SK-N-SH treated with all-trans-retinoic acid at 6 μM for 48 hours (cell line): Measurements from ENCODE around the gene WNT6.

Source experiments
- ATAC-seq: fragments of 200-7000 bp; cut with Tn5 transposase; 3 replicates; pipeline ENCODE4 v1.9.1; 2020; ENCODE audit warnings: mild to moderate bottlenecking, moderate library complexity
- BACH2 ChIP-seq: fragments of 250-450 bp; sonication (Bioruptor Pico); IDR thresholded peaks from 2 replicates; pipeline ENCODE4 v1.9.0; 2021; ENCODE audit warnings: mild to moderate bottlenecking, borderline replicate concordance
- CSDC2 ChIP-seq: fragments of 250-450 bp; sonication (Bioruptor Pico); IDR thresholded peaks from 2 replicates; pipeline ENCODE4 v1.5.0; 2020; ENCODE audit warnings: mild to moderate bottlenecking, moderate library complexity
- ESRRG ChIP-seq: fragments of 250-450 bp; sonication (Bioruptor Pico); IDR thresholded peaks from 2 replicates; pipeline ENCODE4 v1.6.1; 2021; ENCODE audit warnings: mild to moderate bottlenecking
- GLIS3 ChIP-seq: fragments of 250-450 bp; sonication (Bioruptor Pico); IDR thresholded peaks from 2 replicates; pipeline ENCODE4 v1.5.0; 2020; ENCODE audit warnings: mild to moderate bottlenecking, moderate library complexity
- ISL1 ChIP-seq: fragments of 250-450 bp; sonication (Bioruptor Pico); IDR thresholded peaks from 2 replicates; pipeline ENCODE4 v2.1.2; 2022; ENCODE audit warnings: mild to moderate bottlenecking, moderate library complexity
- OSR1 ChIP-seq: fragments of 250-450 bp; sonication (Bioruptor Pico); IDR thresholded peaks from 2 replicates; pipeline ENCODE4 v1.8.0; 2022; ENCODE audit warnings: moderate library complexity, mild to moderate bottlenecking, inconsistent platforms
- RARB ChIP-seq: fragments of 250-450 bp; sonication (Bioruptor Pico); IDR thresholded peaks from 2 replicates; pipeline ENCODE4 v1.8.0; 2021; ENCODE audit warnings: mild to moderate bottlenecking, moderate library complexity
- SNAI2 ChIP-seq: fragments of 250-450 bp; sonication (Bioruptor Pico); IDR thresholded peaks from 2 replicates; pipeline ENCODE4 v1.5.0; 2020; ENCODE audit warnings: mild to moderate bottlenecking, moderate library complexity
- TCF4 ChIP-seq: fragments of 250-450 bp; sonication (Bioruptor Pico); IDR thresholded peaks from 2 replicates; pipeline ENCODE4 v1.8.0; 2021; ENCODE audit warnings: mild to moderate bottlenecking, moderate library complexity, borderline replicate concordance
- ZC3H10 ChIP-seq: fragments of 250-450 bp; sonication (Bioruptor Pico); IDR thresholded peaks from 2 replicates; pipeline ENCODE4 v1.5.1; 2021; ENCODE audit warnings: mild to moderate bottlenecking, moderate library complexity
- ZFP30 ChIP-seq: fragments of 450-650 bp; formaldehyde crosslinking; IDR thresholded peaks from 2 replicates; pipeline ENCODE4 v1.5.0; 2022; ENCODE audit warnings: mild to moderate bottlenecking, moderate library complexity
- ZNF565 ChIP-seq: fragments of 450-650 bp; formaldehyde crosslinking; conservative IDR thresholded peaks from 2 replicates; pipeline ENCODE4 v1.5.0; 2020; ENCODE audit warnings: low read depth, mild to moderate bottlenecking, moderate library complexity
- ZNF70 ChIP-seq: fragments of 450-650 bp; formaldehyde crosslinking; IDR thresholded peaks from 2 replicates; pipeline ENCODE4 v1.5.0; 2020; ENCODE audit warnings: mild to moderate bottlenecking, moderate library complexity
- ZNF8 ChIP-seq: fragments of 450-650 bp; formaldehyde crosslinking; IDR thresholded peaks from 2 replicates; pipeline ENCODE4 v1.5.0; 2020; ENCODE audit warnings: mild to moderate bottlenecking, moderate library complexity
- TF ChIP-seq, protein P1 (sequence below): fragments of 250-450 bp; sonication (Bioruptor Pico); IDR thresholded peaks from 2 replicates; pipeline ENCODE4 v1.5.1; 2021; ENCODE audit warnings: mild to moderate bottlenecking, moderate library complexity
- TF ChIP-seq, protein P2 (sequence below): fragments of 250-450 bp; sonication (Bioruptor Pico); IDR thresholded peaks from 2 replicates; pipeline ENCODE4 v1.5.1; 2020; ENCODE audit warnings: low read depth, mild to moderate bottlenecking, moderate library complexity
- TF ChIP-seq, protein P3 (sequence below): fragments of 250-450 bp; sonication (Bioruptor Pico); IDR thresholded peaks from 2 replicates; pipeline ENCODE4 v1.8.0; 2021; ENCODE audit warnings: low read depth, mild to moderate bottlenecking, moderate library complexity, borderline replicate concordance
- TF ChIP-seq, protein P4 (sequence below): fragments of 250-450 bp; sonication (Bioruptor Pico); IDR thresholded peaks from 2 replicates; pipeline ENCODE4 v1.5.0; 2020; ENCODE audit warnings: mild to moderate bottlenecking, moderate library complexity
- TF ChIP-seq, protein P5 (sequence below): fragments of 250-450 bp; sonication (Bioruptor Pico); IDR thresholded peaks from 2 replicates; pipeline ENCODE4 v1.8.0; 2020; ENCODE audit warnings: mild to moderate bottlenecking, moderate library complexity, borderline replicate concordance

WNT6 gene

DNA sequence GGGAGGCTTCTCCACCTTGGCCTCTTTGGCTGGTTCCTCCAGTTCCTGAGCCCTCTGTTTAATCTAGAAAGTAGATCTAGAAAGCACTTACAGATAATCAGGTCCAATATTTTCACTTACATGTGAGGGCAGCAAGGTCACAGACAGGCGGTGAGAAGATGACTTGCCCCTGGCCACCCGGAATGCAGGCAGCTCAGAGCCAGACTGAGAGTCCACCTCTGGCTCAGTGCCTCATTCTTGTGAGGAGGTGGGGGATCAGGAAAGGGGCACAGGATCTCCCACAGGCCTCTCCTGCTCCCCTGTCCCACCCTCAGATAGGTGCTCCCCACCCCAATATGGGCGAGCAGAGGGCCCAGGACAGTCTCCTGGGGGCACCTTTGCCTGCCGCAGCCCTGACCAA lies 5.8 kb downstream of the WNT6 start:
- TF ChIP-seq GLIS3 (CRISPR knock-in tag) (no peak), ZFP30 (CRISPR knock-in tag) (no peak), CSDC2 (CRISPR knock-in tag) (no peak), ZNF70 (CRISPR knock-in tag) (no peak), ZNF8 (CRISPR knock-in tag) (no peak)
- TF ChIP-seq, protein P1, sequence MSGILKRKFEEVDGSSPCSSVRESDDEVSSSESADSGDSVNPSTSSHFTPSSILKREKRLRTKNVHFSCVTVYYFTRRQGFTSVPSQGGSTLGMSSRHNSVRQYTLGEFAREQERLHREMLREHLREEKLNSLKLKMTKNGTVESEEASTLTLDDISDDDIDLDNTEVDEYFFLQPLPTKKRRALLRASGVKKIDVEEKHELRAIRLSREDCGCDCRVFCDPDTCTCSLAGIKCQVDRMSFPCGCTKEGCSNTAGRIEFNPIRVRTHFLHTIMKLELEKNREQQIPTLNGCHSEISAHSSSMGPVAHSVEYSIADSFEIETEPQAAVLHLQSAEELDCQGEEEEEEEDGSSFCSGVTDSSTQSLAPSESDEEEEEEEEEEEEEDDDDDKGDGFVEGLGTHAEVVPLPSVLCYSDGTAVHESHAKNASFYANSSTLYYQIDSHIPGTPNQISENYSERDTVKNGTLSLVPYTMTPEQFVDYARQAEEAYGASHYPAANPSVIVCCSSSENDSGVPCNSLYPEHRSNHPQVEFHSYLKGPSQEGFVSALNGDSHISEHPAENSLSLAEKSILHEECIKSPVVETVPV (CRISPR knock-in tag): no peak
- TF ChIP-seq, protein P2, sequence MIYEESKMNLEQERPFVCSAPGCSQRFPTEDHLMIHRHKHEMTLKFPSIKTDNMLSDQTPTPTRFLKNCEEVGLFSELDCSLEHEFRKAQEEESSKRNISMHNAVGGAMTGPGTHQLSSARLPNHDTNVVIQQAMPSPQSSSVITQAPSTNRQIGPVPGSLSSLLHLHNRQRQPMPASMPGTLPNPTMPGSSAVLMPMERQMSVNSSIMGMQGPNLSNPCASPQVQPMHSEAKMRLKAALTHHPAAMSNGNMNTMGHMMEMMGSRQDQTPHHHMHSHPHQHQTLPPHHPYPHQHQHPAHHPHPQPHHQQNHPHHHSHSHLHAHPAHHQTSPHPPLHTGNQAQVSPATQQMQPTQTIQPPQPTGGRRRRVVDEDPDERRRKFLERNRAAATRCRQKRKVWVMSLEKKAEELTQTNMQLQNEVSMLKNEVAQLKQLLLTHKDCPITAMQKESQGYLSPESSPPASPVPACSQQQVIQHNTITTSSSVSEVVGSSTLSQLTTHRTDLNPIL: no peak
- TF ChIP-seq, all 23 proteins: peak for 0
- ATAC-seq: no peak

DNA sequence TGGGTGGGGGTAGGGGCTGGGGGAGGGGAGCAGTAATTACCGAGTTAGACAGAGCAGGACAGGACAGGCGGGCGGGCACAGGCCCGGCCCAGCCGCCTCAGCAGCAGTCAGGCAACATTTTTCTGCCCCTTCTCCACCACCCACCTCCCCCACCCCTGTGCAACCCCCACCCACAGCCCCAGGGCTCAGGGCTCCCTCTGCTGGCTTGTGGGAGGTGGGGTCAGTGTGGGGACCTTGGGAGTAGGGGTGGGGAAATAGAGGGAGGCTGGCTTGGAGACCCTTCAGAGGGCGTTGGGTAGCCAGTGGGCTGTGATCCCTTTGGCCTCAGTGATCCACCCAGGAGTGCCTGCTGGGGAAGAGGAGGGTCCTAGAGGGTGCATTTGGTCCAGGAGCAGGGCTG lies 6.4 kb downstream of the WNT6 start:
- no peak for ATAC-seq
- TF ChIP-seq, protein P3, sequence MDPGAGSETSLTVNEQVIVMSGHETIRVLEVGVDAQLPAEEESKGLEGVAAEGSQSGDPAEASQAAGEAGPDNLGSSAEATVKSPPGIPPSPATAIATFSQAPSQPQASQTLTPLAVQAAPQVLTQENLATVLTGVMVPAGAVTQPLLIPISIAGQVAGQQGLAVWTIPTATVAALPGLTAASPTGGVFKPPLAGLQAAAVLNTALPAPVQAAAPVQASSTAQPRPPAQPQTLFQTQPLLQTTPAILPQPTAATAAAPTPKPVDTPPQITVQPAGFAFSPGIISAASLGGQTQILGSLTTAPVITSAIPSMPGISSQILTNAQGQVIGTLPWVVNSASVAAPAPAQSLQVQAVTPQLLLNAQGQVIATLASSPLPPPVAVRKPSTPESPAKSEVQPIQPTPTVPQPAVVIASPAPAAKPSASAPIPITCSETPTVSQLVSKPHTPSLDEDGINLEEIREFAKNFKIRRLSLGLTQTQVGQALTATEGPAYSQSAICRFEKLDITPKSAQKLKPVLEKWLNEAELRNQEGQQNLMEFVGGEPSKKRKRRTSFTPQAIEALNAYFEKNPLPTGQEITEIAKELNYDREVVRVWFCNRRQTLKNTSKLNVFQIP: no peak
- no peak for TF ChIP-seq RARB (CRISPR knock-in tag)
- TF ChIP-seq GLIS3 (CRISPR knock-in tag): no peak
- TF ChIP-seq OSR1 (CRISPR knock-in tag): no peak
- no peak for TF ChIP-seq TCF4 (CRISPR knock-in tag)
- TF ChIP-seq, protein P4, sequence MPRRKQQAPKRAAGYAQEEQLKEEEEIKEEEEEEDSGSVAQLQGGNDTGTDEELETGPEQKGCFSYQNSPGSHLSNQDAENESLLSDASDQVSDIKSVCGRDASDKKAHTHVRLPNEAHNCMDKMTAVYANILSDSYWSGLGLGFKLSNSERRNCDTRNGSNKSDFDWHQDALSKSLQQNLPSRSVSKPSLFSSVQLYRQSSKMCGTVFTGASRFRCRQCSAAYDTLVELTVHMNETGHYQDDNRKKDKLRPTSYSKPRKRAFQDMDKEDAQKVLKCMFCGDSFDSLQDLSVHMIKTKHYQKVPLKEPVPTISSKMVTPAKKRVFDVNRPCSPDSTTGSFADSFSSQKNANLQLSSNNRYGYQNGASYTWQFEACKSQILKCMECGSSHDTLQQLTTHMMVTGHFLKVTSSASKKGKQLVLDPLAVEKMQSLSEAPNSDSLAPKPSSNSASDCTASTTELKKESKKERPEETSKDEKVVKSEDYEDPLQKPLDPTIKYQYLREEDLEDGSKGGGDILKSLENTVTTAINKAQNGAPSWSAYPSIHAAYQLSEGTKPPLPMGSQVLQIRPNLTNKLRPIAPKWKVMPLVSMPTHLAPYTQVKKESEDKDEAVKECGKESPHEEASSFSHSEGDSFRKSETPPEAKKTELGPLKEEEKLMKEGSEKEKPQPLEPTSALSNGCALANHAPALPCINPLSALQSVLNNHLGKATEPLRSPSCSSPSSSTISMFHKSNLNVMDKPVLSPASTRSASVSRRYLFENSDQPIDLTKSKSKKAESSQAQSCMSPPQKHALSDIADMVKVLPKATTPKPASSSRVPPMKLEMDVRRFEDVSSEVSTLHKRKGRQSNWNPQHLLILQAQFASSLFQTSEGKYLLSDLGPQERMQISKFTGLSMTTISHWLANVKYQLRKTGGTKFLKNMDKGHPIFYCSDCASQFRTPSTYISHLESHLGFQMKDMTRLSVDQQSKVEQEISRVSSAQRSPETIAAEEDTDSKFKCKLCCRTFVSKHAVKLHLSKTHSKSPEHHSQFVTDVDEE (CRISPR knock-in tag): no peak
- no peak for TF ChIP-seq ZNF565 (CRISPR knock-in tag)
- TF ChIP-seq, protein P5, sequence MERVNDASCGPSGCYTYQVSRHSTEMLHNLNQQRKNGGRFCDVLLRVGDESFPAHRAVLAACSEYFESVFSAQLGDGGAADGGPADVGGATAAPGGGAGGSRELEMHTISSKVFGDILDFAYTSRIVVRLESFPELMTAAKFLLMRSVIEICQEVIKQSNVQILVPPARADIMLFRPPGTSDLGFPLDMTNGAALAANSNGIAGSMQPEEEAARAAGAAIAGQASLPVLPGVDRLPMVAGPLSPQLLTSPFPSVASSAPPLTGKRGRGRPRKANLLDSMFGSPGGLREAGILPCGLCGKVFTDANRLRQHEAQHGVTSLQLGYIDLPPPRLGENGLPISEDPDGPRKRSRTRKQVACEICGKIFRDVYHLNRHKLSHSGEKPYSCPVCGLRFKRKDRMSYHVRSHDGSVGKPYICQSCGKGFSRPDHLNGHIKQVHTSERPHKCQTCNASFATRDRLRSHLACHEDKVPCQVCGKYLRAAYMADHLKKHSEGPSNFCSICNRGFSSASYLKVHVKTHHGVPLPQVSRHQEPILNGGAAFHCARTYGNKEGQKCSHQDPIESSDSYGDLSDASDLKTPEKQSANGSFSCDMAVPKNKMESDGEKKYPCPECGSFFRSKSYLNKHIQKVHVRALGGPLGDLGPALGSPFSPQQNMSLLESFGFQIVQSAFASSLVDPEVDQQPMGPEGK (CRISPR knock-in tag): no peak
- TF ChIP-seq, protein P2: no peak
- no peak for TF ChIP-seq ZC3H10 (CRISPR knock-in tag)
- no peak for TF ChIP-seq ZFP30 (CRISPR knock-in tag)
- TF ChIP-seq BACH2 (CRISPR knock-in tag): no peak

DNA sequence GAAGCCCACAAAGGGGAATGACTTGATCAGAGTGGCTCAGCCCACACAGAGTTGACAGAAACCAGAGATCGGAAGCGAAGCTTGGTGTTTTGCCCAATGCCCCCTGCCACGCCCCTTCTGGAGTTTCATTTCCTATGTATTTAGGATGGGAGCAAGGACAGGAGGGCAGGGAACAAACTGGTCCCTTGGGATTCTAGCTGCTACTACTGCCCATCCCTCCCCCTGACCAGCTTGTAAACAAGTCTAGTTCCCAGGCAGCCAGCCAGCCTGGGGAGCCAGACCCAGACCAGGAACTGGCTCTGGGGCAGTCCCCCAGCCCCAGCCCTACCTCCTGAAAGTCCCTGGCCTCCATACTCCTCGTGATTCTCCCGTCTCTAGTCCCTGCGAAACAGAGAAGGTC lies 8.3 kb downstream of the WNT6 start:
- no peak for ATAC-seq
- TF ChIP-seq SNAI2 (no peak), ZC3H10 (CRISPR knock-in tag) (no peak), OSR1 (CRISPR knock-in tag) (no peak), ZFP30 (CRISPR knock-in tag) (no peak), CSDC2 (CRISPR knock-in tag) (no peak), ISL1 (CRISPR knock-in tag) (no peak), ESRRG (CRISPR knock-in tag) (no peak), ZNF70 (CRISPR knock-in tag) (no peak), ZNF8 (CRISPR knock-in tag) (no peak)
- TF ChIP-seq, protein P1 (CRISPR knock-in tag): no peak
- TF ChIP-seq, protein P5 (CRISPR knock-in tag): no peak
- TF ChIP-seq, protein P2: no peak
- TF ChIP-seq, protein P3: no peak
- TF ChIP-seq, all 23 proteins: peak for 0
